NCI-H345 treated with DMSO at 0.1 percent for 48 hours (cell line): ENCODE data around the gene LRRC9.

Experiments used
- DNase-seq: peaks from one replicate; lab custom pipeline; 2025; ENCODE audit not compliant: unreplicated experiment; lab: John Stamatoyannopoulos, UW

The LRRC9 gene

DNA sequence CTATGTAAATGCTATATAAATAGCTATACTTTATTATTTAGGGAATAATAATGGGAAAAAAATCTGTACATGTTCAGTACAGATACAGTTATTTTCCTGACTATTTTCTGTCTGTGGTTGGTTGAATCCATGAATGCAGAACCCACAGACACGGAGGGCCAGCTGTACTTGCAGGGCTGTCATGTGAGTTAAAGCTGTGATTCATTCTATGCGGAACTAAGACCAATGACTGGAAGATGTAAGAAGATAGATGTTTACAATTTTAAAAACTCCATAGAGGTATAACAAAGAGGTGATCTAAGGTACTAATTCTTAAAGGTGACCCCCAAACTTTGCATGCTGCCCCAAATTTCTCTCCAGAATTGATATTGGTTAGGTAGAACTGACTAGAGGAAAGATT, 186.4 kb downstream of the LRRC9 start:
- no peak for DNase-seq

DNA sequence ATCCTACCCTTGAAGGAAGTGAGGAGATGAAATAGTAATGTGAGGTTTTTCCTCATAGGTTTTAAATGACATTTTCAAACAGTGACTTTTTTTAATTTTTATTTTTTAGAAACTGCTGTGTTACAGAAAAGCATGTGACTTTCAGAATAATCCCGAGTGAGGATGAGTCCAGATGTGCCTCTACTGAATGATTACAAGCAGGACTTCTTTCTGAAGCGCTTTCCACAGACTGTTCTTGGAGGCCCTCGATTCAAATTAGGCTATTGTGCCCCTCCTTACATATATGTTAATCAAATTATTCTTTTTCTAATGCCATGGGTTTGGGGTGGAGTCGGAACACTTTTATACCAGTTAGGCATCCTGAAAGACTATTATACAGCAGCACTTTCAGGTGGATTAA, 187.5 kb downstream of the LRRC9 start:
- no peak for DNase-seq

DNA sequence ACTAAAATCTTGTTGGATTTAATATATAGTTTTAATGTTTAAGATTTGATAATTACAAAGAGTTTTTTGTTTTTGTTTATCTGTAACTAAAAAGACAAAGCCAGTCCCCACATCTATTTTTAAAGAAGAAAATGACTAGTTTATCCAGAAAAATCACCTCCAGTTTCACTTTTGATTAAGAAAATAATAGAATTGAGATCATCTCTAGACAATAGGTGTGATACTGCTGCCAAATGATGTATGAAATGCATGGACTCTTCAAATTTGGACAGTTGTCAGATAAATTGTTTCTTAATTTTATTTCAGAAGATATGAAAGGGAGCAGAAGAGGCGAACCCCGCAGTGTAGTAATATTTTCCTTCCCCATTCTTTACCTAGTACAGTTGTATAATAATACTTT, 191.8 kb downstream of the LRRC9 start:
- no peak for DNase-seq
